Osteocyte (in vitro differentiated cells): ENCODE results near the gene CCBE1. TPM values are rescaled to one million over a fixed set of nuclear protein-coding genes. Genes with fewer than 3 reads are reported as not detected.

Experiments
- DNase-seq: peaks from one replicate; pipeline ENCODE4 v3.0.0; 2021; ENCODE audit warnings: mixed read lengths; ENCODE audit not compliant: unreplicated experiment; ENCODE audit errors: extremely low spot score
- H3K27ac Mint-ChIP-seq: one replicate; pipeline ENCODE4 v1.8.0; 2021; ENCODE audit warnings: mild to moderate bottlenecking, mixed read lengths; ENCODE audit not compliant: unreplicated experiment
- H3K27me3 Mint-ChIP-seq: one replicate; pipeline ENCODE4 v1.8.0; 2021; ENCODE audit warnings: mixed read lengths; ENCODE audit not compliant: unreplicated experiment
- H3K36me3 Mint-ChIP-seq: one replicate; pipeline ENCODE4 v1.8.0; 2021; ENCODE audit warnings: mixed read lengths; ENCODE audit not compliant: unreplicated experiment
- H3K4me1 Mint-ChIP-seq: one replicate; pipeline ENCODE4 v1.8.0; 2021; ENCODE audit warnings: mixed read lengths; ENCODE audit not compliant: unreplicated experiment
- H3K4me3 Mint-ChIP-seq: one replicate; pipeline ENCODE4 v1.8.0; 2021; ENCODE audit warnings: mild to moderate bottlenecking, moderate library complexity, mixed read lengths; ENCODE audit not compliant: unreplicated experiment
- H3K9me3 Mint-ChIP-seq: one replicate; pipeline ENCODE4 v1.8.0; 2021; ENCODE audit warnings: mixed read lengths; ENCODE audit not compliant: unreplicated experiment
- CTCF ChIP-seq: fragments of 200-600 bp; sonication (generic); IDR thresholded peaks from 2 replicates; pipeline ENCODE4 v1.5.0; 2021; ENCODE audit warnings: antibody characterized with exemption, mild to moderate bottlenecking, moderate library complexity
- total RNA-seq: library from RNA; stranded (reverse); gene quantifications from 2 replicates; pipeline ENCODE4 v1.2.1, GENCODE V29; 2021

The CCBE1 gene
- total RNA-seq, 1 donor from 2014 or later, result 22.8 TPM

GRCh38 chr18:59567431-59567830 lies 129.8 kb downstream of the CCBE1 start:
- no peaks in the 10 kb centered on the region for H3K9me3 Mint-ChIP-seq
- peaks cover 45% of the 10 kb centered on the region for H3K4me1 Mint-ChIP-seq
- H3K27ac Mint-ChIP-seq, result no peak overlapping the region

GRCh38 chr18:59566533-59566971 lies 130.7 kb downstream of the CCBE1 start:
- Mint-ChIP-seq H3K36me3 (no peaks in the 10 kb centered on the region), H3K27ac (no peak overlapping the region), H3K4me3 (no peak overlapping the region), H3K27me3 (no peaks in the 10 kb centered on the region), H3K4me1 (peaks cover 39% of the 10 kb centered on the region), H3K9me3 (no peaks in the 10 kb centered on the region)
- TF ChIP-seq CTCF, result no peak
- DNase-seq, result no peak

More at GRCh38 chr18:59567431-59567830, 129.8 kb downstream of the CCBE1 start:
- H3K4me3 Mint-ChIP-seq, result no peak overlapping the region
- H3K36me3 Mint-ChIP-seq, result no peaks in the 10 kb centered on the region
- H3K27me3 Mint-ChIP-seq, result no peaks in the 10 kb centered on the region
- DNase-seq, result no peak
- TF ChIP-seq CTCF, result no peak

- H3K27ac Mint-ChIP-seq, result no peak overlapping the region
- TF ChIP-seq CTCF, result no peak
- DNase-seq, result no peak
- H3K9me3 Mint-ChIP-seq, result no peaks in the 10 kb centered on the region
- H3K27me3 Mint-ChIP-seq, result no peaks in the 10 kb centered on the region
- no peaks in the 10 kb centered on the region for H3K36me3 Mint-ChIP-seq
- H3K4me3 Mint-ChIP-seq, result no peak overlapping the region
- H3K4me1 Mint-ChIP-seq, result peaks cover 37% of the 10 kb centered on the region
These were observed 131.3 kb downstream of the CCBE1 start for GRCh38 chr18:59565957-59566356.

- Mint-ChIP-seq H3K4me1 (peaks cover 24% of the 10 kb centered on the region), H3K27me3 (no peaks in the 10 kb centered on the region), H3K27ac (no peak overlapping the region), H3K36me3 (no peaks in the 10 kb centered on the region), H3K9me3 (no peaks in the 10 kb centered on the region), H3K4me3 (no peak overlapping the region)
- no peak for DNase-seq
- no peak for TF ChIP-seq CTCF
These were observed 132.7 kb downstream of the CCBE1 start for GRCh38 chr18:59564561-59564960.

- no peaks in the 10 kb centered on the region for H3K9me3 Mint-ChIP-seq
- DNase-seq, result no peak
- TF ChIP-seq CTCF, result no peak
- no peak overlapping the region for H3K4me3 Mint-ChIP-seq
- H3K4me1 Mint-ChIP-seq, result peaks cover 16% of the 10 kb centered on the region
- H3K36me3 Mint-ChIP-seq, result no peaks in the 10 kb centered on the region
- no peaks in the 10 kb centered on the region for H3K27me3 Mint-ChIP-seq
- H3K27ac Mint-ChIP-seq, result no peak overlapping the region
These were observed 133.9 kb downstream of the CCBE1 start for GRCh38 chr18:59563176-59563785.
